GM21515 (cell line): ENCODE measurements around the gene HECW1.
"Not testable (repeated sequence)": the region's sequence is repeated elsewhere in the genome, so short reads cannot be mapped to it uniquely, and the experiment has no call there.

Experiments
- ATAC-seq: cut with Tn5 transposase; IDR thresholded peaks from one replicate; pipeline ENCODE4 v1.9.1; 2021; ENCODE audit not compliant: unreplicated experiment

HECW1 gene

DNA sequence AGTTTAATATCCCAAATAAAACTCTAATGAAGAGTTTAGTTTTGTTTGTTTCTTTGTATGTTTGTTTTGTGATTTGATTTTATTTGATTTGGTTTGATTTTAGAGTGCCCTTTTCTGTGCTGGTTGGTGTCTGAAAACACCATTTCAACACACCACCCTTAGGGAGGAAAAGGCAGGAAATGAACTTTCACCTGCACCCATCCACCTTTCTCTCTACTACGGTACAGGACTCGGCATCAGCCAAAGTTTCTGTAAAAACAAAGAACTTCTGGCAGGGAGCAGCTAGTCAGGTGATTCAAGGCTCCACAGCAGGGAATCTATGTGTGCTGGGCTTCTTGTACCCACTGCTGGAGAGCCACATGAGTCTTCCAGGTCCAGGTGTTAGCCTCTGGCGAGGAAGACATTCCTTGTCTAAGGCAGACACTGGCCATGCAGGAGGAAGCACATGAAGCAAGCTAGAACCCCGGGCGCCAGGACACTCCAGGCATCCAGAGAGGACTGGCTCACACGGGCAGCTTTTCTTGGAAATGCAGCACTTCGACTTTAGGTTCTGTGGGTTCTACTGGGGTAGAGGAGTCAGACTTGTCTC, 448.4 kb downstream of the HECW1 start:
- ATAC-seq, result no peak

GRCh38 chr7:43562383-43562782, 449.9 kb downstream of the HECW1 start:
- no peak for ATAC-seq

DNA sequence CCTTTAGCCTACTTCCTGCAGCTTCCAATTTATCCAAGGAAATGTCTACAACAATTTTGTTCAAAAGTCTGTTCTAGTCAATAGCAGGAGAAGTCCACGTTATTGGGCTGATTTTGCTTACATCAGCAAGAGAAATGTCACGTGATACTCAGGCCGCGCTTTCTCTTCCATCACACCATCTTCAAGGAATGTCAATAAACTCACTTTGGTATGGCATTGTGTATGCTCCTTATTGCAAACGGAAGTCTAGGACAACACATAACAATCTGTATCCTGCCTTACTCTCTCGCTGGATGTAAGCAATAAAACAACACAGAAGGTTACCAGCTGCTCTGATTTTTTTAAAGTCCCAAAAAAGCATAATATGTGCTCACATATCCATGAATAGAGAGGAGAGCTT, 453.3 kb downstream of the HECW1 start:
- ATAC-seq, result no peak

DNA sequence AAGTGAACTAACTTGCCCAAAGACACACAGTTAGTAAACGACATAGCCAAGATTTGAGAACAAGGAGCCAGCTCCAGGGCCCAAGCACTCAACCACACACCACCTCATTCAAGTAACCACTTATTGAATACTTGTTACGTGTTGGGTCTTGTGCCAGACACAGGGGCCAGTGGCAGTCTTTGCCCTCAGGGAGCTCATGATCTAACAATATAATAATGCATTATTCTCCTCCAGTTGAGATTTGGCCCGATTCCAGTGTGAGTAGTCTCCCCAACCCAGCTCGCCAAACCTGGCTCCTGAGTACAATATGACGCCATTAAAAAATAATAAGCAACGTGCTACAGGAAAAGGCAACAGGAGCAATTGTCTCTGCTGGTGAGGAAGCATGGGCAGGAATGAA, 456.1 kb downstream of the HECW1 start:
- ATAC-seq, result no peak

GRCh38 chr7:43569424-43569823, 457.0 kb downstream of the HECW1 start:
- ATAC-seq, result peak; percentile 56

- peak; percentile 77 for ATAC-seq
These were observed 458.4 kb downstream of the HECW1 start for GRCh38 chr7:43570688-43571365.

DNA sequence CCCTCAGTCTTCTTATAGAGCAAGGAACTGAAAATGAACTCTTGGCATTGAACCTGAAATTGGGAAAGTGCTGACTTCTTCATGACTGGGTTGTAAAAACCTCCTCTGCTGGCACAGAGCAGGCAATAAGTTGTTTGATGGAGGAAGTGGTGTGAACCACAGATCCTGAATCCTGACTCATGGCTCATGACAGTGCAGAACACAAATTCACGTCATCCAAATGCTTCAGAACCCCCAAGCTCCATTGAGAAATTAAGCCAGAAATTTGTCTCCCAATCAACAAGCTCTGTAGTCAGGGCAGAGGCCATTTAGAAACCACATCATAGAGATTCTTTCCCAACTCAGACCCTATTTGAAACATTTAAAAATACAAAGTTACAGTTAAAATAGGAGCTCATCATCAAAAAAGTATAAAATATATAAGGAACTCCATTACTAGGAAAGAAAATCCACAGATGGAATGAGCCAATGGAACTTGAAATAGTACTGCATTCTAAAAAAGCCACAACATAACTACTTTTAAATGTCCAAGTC, 460.1 kb downstream of the HECW1 start:
- no peak for ATAC-seq

DNA sequence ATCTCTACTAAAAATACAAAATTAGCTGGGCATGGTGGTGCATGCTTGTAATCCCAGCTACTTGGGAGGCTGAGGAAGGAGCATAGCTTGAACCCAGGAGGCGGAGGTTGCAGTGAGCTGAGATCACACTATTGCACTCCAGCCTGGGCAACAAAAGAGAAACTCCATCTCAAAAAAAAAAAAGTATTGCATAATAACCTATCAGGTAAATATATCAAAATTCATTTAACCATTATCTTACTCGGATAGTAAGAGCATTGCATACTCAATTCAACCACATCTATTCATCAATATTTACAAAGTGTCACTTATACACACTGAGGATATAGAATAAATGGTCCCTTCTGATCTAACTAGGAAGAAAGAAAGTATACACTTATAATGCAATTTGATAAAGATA, 461.4 kb downstream of the HECW1 start:
- ATAC-seq, result not testable (repeated sequence)

DNA sequence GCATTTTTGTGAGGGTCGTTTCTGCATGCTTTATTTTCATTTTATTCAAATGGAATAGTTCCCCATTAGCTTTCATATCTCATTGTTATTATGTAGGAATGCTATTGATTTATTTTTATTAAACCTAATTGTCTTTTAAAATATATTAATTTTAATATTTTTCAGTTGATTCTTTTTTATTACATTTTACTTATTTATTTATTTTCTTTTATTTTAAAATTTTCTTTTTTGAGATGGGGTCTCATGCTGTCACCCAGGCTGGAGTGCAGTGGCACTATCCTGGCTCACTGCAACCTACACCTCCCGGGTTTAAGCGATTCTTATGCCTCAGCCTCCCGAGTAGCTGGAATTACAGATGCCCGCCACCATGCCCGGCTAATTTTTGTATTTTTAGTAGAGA, 463.1 kb downstream of the HECW1 start:
- ATAC-seq, result no peak

- ATAC-seq, result no peak
These were observed 463.8 kb downstream of the HECW1 start for GRCh38 chr7:43576241-43576640.

- no peak for ATAC-seq
These were observed 465.1 kb downstream of the HECW1 start for GRCh38 chr7:43577485-43577951.

- ATAC-seq, result peak; percentile 66
These were observed 470.3 kb downstream of the HECW1 start, which contains the start of gene STK17A for GRCh38 chr7:43582503-43583423. Gene STK17A (plus strand): TSS chr7:43583108. CDS start chr7:43583244, 136 bp downstream.

DNA sequence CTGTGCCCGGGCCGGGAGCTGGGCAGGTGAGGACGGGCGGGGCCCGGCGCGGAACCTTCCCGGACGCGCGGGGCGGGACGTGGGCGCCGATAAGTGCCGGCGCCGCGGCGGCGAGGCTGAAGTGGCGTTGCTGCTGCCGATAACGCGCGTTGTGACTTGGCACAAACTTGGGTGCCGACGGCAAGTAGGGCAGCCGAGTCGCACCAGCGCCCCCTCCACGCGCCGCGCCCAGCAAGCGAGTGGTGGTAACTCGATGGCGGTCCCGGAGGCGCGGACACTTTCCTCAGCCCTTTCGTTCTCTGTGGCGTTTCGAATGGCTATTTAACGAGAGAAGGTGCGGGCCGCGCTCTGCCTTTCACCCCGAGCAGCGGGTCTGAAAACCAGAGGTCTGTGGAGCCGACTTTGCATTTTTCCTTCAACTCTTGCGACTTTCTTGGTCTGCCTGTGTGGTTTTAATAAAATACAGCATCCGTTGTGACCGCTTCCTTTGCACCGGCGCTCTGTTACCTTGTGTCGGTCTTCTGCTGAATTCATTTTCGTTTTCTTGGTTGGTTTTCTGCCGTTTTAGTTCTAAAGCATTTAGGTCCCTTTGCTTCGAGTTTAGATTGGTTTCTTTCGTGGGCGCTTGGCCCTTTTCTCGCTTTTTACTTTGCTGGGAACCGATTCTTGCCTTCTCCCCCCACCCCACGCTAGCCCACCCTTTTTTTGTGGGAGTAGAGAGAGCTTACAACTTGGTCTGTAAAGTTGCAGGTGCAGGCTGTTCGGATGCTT, 471.2 kb downstream of the HECW1 start:
- ATAC-seq, result peak; percentile 24

DNA sequence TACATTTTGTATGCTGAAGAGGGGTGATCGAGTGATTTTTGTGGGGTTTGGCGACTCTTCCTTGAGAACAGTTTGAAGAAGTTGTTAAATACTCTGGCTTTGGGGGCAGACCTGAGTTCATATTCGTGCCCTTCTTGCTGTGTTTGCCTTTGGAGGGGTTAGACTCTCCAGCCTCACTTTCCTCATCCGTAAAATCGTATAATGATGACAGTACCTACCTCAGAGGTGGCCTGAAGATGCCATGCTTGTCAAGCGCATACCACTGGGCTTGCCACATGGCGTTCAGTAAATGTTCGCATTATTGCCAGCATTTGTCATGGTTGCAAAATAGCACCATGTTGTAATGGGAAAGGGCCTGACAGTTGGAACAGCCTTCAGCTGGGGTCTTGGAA, 471.7 kb downstream of the HECW1 start:
- no peak for ATAC-seq

GRCh38 chr7:43584733-43585132, 472.3 kb downstream of the HECW1 start:
- ATAC-seq, result not testable (repeated sequence)

DNA sequence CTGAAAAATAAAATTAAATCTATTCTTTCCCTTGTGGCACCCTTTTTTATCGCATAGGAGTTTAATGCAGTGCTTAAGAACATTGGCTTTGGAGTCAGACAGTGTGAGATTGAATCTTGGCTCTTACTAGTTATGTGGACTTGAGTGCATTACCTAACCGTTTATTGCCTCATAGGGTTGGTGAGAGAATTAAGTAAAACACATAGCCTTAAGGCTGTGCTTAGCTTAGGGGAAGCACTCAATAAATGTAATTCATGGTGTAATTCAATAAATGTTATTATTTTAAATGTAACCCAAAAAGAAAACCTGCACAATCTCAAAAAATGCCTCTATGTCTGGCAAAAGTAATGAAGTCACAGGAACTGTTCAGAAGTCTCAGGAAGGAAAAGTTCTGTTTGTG, 473.1 kb downstream of the HECW1 start:
- ATAC-seq, result no peak

- no peak for ATAC-seq
These were observed 473.9 kb downstream of the HECW1 start for GRCh38 chr7:43586251-43586900.

DNA sequence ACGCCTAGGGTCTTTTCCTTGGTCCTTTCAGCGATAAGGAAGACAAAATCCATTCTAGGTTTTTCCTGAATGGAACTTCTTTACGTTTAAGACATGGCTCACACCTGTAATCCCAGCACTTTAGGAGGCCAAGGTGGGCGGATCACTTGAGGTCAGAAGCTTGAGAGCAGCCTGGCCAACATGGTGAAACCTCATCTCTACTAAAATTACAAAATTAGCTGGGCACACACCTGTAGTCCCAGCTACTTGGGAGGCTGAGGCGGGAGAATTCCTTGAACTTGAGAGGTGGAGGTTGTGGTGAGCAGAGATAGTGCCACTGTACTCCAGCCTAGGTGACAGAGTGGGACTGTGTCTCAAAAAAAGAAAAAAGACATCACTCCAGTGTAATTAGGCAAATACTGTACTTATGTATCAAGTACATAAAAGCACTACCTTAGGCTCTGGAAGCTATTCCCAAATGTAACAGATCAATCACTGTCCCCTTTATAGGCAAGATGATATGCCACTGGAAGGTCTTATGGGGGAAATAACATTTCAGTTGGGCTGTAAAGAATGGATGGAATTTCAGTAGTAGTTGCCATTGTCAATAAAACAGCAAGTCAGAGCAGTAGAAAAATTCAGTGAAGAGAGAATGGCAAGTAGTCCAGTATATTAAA, 476.2 kb downstream of the HECW1 start:
- ATAC-seq, result no peak

- no peak for ATAC-seq
These were observed 476.7 kb downstream of the HECW1 start for GRCh38 chr7:43589133-43589478.

- no peak for ATAC-seq
These were observed 477.3 kb downstream of the HECW1 start for GRCh38 chr7:43589728-43590127.
